Left cardiac atrium (tissue), 4 donors: ENCODE measurements around the gene MGAT1. TPM values are rescaled to one million over a fixed set of nuclear protein-coding genes. Genes with fewer than 3 reads are reported as not detected.
"Not testable (repeated sequence)": the region's sequence is repeated elsewhere in the genome, so short reads cannot be mapped to it uniquely, and the experiment has no call there.

Source experiments
- ATAC-seq, 2 donors: fragments of 200-7000 bp; cut with Tn5 transposase; one replicate each; pipeline ENCODE4 v1.9.1; 2020; ENCODE audit warnings: mild to moderate bottlenecking in 2 of 2, moderate library complexity in 2 of 2
- DNase-seq: peaks from one replicate; pipeline ENCODE4 v3.0.0-alpha.2; 2020
- intact Hi-C, 2 donors: fragments of 100-400 bp; cut with DNase I; formaldehyde crosslinking; loops; one replicate each; pipeline versions ENCODE4 v1.14.1 to v1.15.1; 2022 to 2023
- total RNA-seq, 2 donors: library from RNA; stranded (reverse); fragmentation: NEBNext Ultra II Directional; extraction: Animal tissue kit (Norgen Biotek cat#: 25700); gene quantifications; one replicate each; pipeline ENCODE4 v1.2.1, GENCODE V29; 2021
- donor health status: DM: no; HTN: yes; CAD: no.
- donor health status: DM: no; HTN: yes; CAD: no; lungs with severe emphysema.
- donor health status: DM: yes; HTN: yes; CAD: no.
- donor health status: Dilated cardiomyopathy.

Gene MGAT1
- total RNA-seq, 2 donors from 2014 or later = 95.8 to 133 TPM

GRCh38 chr5:180776376-180776775 lies 26.2 kb downstream of the MGAT1 start:
- no peak for DNase-seq
- intact Hi-C loops = no loop called here
- ATAC-seq = no peak

DNA sequence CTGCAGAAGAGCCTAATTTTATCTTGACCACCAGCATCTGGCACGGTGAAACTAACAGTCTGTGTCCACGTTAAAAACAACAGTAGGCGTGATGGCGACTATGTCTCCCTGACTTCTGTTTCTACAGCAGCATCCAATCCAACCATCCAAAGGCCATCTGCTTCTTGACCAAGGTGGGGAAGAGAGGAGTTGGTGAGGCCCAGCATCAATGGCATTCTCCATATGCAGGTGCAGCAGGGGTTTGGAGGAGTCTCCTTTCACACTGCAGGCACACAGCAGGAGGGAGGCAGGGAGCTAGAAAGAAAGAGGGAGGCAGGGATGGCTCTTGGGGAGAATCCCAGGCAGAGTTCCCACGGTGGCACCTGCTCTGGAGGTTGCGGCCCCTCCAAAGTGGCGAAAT lies 27.0 kb downstream of the MGAT1 start:
- intact Hi-C loops = no loop called here
- ATAC-seq = no peak
- DNase-seq = no peak

GRCh38 chr5:180771839-180772238 lies 30.8 kb downstream of the MGAT1 start:
- no peak for ATAC-seq
- intact Hi-C loops = no loop called here
- no peak for DNase-seq

- DNase-seq (no peak), ATAC-seq (no peak)
- intact Hi-C loops = no loop called here
Measured at GRCh38 chr5:180769821-180770220, 32.8 kb downstream of the MGAT1 start.

DNA sequence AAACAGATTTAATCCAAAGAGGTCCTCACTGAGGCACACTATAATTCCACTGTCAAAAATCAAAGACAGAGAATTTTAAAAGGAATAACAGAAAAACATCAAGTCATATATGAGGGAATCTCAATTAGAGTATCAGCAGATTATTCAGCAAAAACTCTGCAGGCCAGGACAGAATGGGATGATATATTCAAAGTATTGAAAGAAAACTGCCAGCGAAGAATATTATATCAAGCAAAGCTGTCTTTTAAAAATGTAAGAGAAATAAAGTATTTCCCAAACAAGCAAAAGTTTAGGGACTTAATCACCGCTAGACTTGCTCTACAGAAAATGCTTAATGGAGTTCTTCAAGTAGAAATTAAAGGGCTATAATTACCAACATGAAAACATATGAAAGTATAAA lies 47.0 kb downstream of the MGAT1 start:
- no peak for DNase-seq
- intact Hi-C loops = no loop called here
- no peak for ATAC-seq

DNA sequence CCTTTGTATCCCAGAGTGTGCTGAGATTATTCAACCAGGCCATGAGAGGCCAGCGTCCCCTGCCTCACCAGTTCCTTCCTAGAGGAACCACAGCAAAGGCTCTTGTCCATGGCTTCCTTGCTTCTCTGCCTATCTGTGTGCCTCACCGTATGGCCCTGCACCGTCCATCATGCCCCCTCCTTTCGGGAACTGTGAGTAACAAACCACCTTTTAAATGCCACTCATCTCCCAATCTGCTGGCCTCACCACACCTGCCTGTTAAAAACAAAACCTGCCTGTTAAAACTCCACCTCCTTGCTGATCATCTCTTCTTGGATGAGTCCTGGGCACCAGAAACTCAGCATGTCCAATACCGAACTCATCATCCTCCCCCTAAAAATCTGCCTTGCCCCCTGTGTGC lies 58.4 kb downstream of the MGAT1 start:
- intact Hi-C loops = no loop called here
- DNase-seq (no peak), ATAC-seq (no peak)

GRCh38 chr5:180742727-180743126 lies 59.9 kb downstream of the MGAT1 start:
- DNase-seq = no peak
- no peak for ATAC-seq
- intact Hi-C loops = no loop called here

- DNase-seq, intact Hi-C loops, ATAC-seq: not testable (repeated sequence)
Measured at GRCh38 chr5:180740953-180741352, 61.7 kb downstream of the MGAT1 start.

GRCh38 chr5:180739958-180740357 lies 62.6 kb downstream of the MGAT1 start, which contains the start of gene OR2Y1:
OR2Y1 (minus strand) TSS chr5:180740058; CDS start chr5:180740058, 0 bp downstream.
- DNase-seq (no peak), ATAC-seq (no peak)
- intact Hi-C loops = no loop called here

DNA sequence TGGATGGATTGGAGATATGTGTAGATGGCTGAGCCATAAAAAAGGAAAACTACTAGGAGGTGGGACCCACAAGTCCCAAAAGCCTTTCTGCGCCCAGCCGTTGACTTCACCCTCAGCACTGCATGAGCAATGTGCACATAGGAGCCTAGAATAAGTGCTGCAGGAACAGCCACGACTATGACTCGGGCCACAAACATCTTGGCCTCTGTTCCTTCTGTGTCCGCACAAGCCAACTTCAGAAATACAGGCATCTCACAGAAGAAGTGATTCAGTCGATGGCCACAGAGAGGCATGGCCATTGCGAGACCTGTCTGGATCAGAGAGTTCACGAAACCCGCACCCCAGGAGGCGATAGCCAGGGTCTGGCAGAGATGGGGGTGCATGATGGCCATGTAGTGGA lies 63.3 kb downstream of the MGAT1 start:
- intact Hi-C loops = no loop called here
- no peak for DNase-seq
- ATAC-seq = no peak

DNA sequence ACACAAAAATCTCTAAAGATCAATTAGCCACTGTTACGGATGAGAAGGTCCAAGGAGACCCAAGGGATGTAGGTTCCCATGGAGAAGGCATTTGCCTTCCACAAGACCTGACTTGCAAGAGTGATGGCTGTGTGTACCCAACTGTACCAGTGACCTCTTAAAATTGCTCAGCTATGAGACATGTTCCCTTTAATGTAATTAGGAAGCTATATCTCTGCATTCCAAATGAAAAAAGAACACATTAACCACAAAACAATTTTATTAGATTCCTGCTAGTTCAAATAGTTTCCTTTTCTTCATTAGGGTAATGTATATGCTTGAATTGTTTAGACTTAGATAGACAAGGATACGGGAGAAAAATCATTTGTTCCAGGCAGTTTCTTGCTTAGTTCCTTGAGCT lies 66.1 kb downstream of the MGAT1 start:
- intact Hi-C loops = no loop called here
- no peak for ATAC-seq
- DNase-seq = no peak

Other genes with a start within 250 kb of the MGAT1 start
- not detected for gene SCGB3A1, start 211.3 kb downstream of the MGAT1 start, total RNA-seq
- gene FLT4, start 153.2 kb downstream of the MGAT1 start, total RNA-seq = 1 to 10 TPM; 5.6 to 8.2 TPM
- gene OR2Y1, start 62.7 kb downstream of the MGAT1 start, total RNA-seq = not detected
- gene ZFP62, start 58.5 kb upstream of the MGAT1 start, total RNA-seq = 10 to 100 TPM; 14.4 to 16.8 TPM
- gene BTNL8, start 96.4 kb upstream of the MGAT1 start, total RNA-seq = under 1 TPM in 1 of 2 donors, not detected in 1; 0.21 TPM
- under 1 TPM in 1 of 2 donors, not detected in 1; 0.13 TPM for gene BTNL3, start 186.0 kb upstream of the MGAT1 start, total RNA-seq
- 10 to 100 TPM; 31.4 to 34.1 TPM for gene BTNL9, start 237.5 kb upstream of the MGAT1 start, total RNA-seq